ENCODE results near the gene POU2AF2.
"Not testable (repeated sequence)": the region's sequence is repeated elsewhere in the genome, so short reads cannot be mapped to it uniquely, and the experiment has no call there.

The POU2AF2 gene

DNA sequence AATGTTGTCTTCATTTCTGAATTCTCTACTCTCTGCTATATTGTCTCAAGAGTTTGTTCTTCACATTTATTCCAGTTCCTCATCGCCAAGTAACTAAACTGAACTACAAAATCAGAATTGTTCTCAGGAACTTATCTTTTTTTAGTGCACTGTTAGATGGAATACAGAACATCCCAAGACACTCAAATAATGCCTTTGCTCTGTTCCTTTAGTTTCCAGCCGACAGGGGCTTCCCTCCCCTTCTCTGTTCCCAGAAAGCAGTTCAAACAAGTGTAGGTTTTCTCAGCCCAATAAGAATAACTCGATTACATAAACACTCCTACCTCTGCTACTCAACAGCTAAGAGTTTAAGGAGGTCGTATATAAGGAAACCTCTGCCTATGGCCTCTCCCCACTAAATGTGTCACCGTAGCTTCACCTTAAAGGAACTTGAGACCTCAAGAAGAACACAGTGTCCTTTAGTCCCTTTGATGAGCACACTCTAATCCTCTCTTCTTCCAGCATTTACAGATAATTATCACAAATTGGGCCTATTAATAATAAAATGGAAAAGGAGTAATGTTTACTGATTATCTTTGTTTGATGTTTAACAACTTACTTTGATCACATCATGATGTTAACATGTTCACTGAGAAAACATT lies 59.8 kb downstream of the POU2AF2 start:
- DNase-seq: no peak

- no peak for DNase-seq
Observed at GRCh38 chr11:111305876-111306275, 60.4 kb downstream of the POU2AF2 start.

DNA sequence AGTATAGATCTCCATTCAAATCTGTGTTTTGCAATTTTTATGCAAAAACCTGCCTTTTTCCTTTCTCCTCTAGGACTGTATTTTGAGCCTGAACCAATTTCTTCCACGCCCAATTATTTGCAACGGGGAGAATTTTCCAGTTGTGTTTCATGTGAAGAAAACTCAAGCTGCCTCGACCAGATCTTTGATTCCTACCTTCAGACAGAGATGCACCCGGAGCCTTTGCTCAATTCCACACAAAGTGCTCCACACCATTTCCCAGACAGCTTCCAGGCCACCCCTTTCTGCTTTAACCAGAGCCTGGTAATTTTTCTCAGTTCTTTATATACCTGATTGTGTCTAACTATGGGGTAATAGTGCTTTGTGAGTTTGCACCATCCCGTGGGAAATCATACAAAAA lies 60.8 kb downstream of the POU2AF2 start:
- no peak for DNase-seq

GRCh38 chr11:111307472-111308108 lies 62.1 kb downstream of the POU2AF2 start:
- no peak for DNase-seq

- no peak for DNase-seq
Observed at GRCh38 chr11:111308140-111308539, 62.6 kb downstream of the POU2AF2 start.

GRCh38 chr11:111309215-111309915 lies 63.8 kb downstream of the POU2AF2 start:
- no peak for DNase-seq

GRCh38 chr11:111310088-111310487 lies 64.6 kb downstream of the POU2AF2 start:
- no peak for DNase-seq

DNA sequence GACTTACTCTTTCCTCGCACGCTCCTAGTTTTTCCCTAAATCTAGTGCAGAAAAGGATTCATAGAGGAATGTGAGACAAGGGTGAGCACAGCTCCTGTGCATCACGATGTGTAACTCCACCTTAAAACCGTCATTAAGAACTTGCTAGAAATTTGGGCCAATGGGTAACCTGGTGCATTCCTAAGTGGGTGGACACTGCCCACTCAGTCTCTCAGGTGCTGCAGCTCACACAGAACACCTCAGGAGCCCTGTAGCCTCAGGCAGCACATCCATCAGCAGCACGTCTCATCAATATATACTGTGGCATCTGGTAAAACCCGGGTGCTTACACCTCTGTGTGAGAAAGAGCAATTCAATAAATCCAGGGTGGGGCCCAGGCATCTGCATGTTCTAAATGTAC lies 65.2 kb downstream of the POU2AF2 start:
- no peak for DNase-seq

GRCh38 chr11:111312076-111312475 lies 66.6 kb downstream of the POU2AF2 start:
- no peak for DNase-seq

- DNase-seq: no peak
Observed at GRCh38 chr11:111319296-111319695, 73.8 kb downstream of the POU2AF2 start.

GRCh38 chr11:111320199-111320598 lies 74.7 kb downstream of the POU2AF2 start:
- DNase-seq: not testable (repeated sequence)

GRCh38 chr11:111320728-111321568 lies 75.4 kb downstream of the POU2AF2 start:
- DNase-seq: no peak

DNA sequence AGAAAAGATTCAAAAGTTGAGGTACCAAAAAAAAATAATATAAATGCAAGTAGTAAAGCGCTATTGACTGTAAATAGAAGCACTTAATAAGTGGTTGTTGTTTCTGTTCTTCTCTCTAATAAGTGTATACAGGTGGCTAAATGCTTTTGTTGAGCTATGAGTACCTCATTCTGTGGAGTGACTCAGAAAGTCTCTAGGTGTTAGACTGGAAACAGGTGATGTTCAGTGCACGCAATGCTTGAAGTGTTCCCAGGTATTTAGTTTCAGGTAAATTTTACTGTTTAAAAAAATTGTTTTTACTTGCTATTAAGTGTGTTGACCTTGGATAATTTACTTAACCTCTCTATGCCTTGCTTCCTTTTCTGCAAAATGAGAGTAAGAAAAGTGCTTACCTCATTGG lies 77.0 kb downstream of the POU2AF2 start:
- DNase-seq: no peak

GRCh38 chr11:111324277-111324720 lies 78.8 kb downstream of the POU2AF2 start:
- DNase-seq: no peak

DNA sequence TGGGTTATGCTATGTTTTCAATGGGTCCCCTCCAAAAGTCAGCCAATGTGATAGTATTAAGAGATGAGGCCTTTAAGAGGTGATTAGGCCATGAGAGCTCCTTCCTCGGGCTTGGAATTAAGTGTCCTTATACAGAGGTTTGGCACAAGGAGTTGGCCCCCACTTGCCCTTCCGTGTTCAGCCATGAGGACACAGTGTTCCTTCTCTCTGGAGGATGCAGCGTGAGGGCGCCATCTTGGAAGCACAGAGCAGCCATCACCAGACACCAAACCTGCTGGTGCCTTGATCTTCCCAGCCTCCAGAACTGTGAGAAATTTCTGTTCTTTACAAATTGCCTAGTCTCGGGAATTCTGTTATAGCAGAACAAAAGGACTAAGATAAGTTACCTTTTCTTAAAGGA lies 79.7 kb downstream of the POU2AF2 start:
- no peak for DNase-seq

- DNase-seq: no peak
Observed at GRCh38 chr11:111326824-111327223, 81.3 kb downstream of the POU2AF2 start.

DNA sequence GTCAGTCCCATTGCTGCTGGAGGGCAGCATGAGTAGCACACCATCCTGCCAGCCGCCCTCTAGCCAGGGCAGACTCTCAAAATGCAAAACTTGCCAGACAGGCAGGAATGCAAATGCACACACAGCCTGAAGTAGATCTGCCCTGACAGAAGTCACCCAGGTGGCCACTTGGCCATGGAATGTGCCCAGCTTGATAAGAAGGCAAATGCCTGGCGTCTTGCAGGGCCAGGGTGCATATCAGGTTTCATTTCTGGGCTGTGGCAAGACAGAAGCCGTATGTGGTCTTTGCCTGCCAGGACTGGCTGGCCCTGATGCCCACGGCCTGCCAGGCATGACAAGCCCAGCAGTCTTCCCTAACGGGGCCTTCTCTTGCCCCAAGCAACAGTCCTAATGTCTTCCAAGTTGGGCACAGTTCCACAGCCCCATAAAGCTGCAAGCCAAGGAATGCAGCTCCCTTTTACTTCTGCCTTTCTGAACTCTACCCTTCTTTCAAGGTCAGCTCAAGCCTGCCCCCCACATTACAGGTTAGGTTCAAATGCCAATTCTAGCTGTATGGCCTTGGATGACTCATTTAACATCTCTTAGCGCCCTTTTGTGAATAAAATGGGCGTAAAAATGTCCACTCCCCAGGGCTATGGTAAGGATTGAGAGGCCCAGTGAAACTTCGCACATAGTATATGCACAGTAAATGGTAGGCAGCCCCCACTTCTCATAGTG lies 82.5 kb downstream of the POU2AF2 start:
- no peak for DNase-seq

DNA sequence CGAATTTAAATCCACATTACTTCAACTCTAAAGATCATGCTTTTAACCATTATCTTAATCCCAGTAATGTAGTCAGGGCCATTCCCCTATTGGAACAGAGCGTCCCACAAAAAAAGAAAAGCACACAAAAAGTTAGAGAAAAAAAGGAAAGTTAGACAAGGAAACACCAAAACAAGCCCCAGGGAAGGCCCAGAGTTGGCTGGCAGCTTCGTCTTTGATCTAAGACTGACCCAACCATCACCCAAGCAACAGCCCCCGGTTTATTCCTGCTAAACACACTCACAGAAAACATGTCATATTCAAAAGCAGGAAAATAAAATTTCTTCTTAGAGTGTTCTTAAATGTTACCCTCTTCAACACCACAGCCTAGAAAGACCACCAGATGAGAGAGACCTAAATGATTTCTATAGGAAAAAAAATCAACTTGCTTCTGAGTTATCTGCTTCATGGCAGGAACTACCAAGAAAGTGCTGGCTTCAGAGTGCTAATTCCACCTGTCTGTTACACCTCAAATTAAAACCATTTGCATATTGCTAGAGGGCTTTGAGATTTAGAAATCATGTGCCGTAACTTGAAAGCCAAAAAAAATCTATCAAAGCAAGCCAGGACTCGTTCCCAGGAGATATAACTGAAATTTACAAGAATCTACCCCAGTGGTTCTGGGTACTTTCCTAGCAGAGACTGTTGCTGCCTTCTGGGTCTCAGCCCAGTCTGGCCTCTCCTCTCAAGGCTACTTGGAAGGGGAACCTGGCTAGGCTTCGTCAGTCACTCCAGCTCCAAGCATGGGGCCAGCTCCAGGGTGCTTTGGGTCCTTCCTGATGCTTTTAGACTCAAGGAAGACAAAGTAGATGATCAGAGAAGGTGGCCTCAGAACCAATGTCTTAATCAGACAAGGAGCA lies 84.0 kb downstream of the POU2AF2 start:
- DNase-seq: no peak

DNA sequence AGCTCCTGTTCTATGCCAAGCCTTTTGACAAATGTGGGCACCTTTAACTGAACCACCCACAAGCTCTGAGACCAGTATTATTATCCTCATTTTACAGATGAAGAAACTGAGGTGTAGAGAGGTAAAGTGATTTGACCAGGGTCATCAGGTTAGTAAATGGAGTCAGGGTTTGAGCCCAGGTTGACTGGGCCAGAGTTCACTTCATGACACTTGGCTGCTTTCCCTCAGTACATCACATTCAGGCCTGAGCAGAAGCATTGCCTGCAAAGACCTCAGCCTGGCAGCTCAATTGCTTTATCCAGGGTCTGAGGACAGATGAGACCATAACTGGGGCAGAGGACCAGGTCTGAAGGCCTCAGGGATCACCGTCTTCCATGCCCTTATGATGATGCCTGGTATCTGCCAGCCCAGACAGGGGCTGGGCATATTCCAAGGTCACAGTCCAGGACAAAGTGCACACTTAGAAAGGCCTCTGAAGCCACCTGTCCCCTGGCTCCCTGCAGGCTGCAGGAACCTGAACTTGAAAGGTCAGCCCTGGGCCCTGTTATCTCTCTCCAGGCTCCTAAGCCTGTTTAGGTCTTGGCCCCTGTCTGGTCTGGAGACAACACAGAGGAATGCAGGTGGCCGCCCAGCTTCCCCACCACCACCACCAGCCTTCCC lies 84.8 kb downstream of the POU2AF2 start:
- DNase-seq: no peak

DNA sequence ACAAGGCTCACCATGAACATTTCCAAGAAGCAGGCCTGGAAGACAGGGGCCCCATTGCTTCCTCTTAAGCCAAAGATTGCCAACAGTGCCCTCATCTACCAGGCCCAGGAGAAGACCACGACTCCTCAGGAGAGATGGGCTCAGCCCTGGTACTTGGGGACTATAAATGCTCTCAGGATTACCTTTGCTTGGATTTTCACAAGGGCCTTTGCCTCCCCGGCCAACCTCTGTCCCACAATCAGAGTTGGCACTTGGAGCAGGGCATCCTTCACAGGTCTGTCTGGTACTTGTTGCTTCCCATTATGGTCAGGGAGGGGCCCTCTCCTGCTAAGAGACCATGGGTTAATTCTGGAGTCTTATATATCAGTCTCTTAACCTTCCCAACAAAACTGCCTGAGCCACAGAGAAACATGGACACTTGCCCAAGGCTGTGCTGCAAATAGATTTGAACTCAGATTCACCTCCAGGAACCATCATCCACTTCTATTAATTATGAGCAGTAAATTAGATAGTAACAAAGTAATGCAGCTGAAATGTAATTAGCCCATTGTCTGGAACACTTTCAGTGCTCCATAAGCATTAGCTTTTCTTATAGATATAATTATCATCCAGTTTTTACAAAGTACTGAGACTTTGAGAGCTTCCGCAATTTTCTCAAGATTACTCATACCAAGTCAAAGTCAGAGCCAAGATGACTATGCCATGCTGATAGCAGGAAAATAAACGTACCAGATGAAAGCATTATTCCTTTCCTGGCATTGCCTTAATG lies 86.4 kb downstream of the POU2AF2 start:
- DNase-seq: no peak
